NCI-H510A (cell line): ENCODE results near the gene MEIG1.
"Not testable (repeated sequence)": the region's sequence is repeated elsewhere in the genome, so short reads cannot be mapped to it uniquely, and the experiment has no call there.

Experiments
- DNase-seq: peaks from one replicate; lab custom pipeline; 2025; lab: John Stamatoyannopoulos, UW

The MEIG1 gene

DNA sequence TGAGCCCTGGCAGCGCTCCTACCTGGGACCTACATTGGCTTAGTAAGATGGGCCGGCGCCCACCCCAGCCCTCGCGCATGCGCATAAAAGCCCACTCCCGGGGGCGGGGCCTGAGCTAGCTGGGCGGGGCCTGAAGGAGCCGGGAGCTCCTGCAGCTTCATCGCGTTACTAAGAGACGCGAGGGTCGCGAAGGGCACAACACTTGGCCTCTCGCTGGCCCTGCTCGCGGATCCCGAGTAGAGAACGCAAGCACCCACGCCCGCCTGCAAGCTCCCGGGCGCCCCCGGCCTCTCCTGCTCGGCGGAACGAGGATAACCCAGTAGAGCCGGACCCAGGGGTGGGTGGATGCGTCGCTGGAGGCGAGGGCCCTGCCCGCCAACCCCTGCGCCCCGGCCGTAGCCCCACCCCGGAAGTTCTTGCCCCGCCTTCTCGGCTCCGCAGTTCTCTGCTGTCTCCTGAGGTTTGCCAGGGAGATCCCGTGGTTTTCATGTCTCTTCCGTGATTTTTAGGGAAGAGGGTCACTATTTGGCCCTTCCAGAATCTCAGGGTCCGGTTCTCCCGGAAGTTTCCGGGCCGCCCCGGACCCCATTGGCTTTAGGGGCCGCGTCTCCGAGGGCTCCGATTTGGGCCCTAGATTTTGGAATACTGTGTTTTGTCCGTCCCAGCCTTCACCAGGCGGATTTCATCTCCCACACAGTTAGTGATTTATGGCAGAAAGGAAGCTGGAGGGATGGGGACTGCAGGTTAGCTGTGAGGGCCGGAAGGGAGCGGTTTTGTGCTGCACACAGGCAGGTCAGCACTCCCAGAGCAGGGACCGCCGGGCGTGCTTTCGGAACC, at the start of gene MEIG1:
TSS of gene MEIG1 (plus strand) at position 168 of the 837 bp plus-strand sequence. CDS start 7,081 bp downstream, outside the sequence.
- DNase-seq, result peak; percentile 60

DNA sequence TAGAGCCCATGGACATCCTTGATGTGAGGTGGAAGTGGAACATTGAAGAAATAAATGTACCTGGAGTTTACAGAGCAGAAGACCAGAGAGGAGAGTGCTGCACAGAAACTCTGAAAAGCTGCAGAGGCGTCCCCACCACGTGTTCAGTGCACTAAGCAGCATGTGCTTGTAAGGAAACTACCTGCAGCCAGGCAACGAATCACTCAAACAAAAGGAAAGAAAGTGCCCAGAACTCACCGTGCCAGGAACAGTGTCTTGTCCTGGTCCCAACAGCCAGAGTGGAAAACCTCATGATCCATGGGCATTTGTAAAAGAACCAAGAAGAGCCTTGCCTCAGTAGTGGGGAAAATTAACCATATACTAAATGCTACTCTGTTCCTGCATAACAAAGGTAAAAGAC, 48.2 kb upstream of the MEIG1 start:
- no peak for DNase-seq

GRCh38 chr10:14911801-14912200, 47.4 kb upstream of the MEIG1 start:
- DNase-seq, result no peak

DNA sequence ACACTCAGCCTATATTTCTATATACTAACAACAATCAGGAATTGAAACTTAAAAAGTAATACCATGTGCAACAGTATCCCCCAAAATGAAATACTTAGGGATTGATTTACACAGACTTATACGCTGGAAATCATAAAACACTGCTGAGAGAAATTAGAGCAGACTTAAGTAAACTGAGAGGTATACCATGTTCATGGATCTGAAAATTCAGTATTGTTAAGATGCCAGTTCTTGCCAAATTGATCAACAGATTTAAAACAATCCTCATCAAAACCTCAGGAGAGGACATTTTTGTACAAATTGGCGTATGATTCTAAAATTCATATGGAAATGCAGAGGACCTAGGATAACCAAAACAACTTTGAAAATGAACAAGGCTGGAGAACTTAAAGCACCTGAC, 42.6 kb upstream of the MEIG1 start:
- DNase-seq, result no peak

GRCh38 chr10:14917827-14918226, 41.4 kb upstream of the MEIG1 start:
- DNase-seq, result no peak

GRCh38 chr10:14918964-14919363, 40.2 kb upstream of the MEIG1 start:
- no peak for DNase-seq

DNA sequence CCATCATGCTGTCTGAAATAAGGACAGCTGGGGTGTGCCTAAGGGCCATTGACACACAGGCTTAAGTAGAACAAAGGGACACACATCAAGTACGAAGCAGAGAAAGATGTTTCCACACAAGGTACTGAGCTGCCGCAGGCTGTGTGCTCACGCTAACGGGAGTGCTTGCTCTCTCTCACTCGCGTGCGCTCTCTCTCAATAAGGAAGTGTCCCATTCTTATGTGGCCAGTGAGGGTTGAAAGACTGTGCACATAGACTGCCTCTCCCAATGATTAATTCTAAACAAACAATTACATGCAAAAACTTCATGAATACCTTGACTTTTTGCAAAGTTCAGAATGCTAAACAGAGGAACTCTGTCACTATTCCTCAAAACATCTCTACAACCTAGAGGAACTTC, 35.2 kb upstream of the MEIG1 start:
- no peak for DNase-seq

GRCh38 chr10:14925268-14925667, 33.9 kb upstream of the MEIG1 start:
- DNase-seq, result no peak

- DNase-seq, result no peak
Measured at GRCh38 chr10:14926061-14926470, 33.1 kb upstream of the MEIG1 start.

DNA sequence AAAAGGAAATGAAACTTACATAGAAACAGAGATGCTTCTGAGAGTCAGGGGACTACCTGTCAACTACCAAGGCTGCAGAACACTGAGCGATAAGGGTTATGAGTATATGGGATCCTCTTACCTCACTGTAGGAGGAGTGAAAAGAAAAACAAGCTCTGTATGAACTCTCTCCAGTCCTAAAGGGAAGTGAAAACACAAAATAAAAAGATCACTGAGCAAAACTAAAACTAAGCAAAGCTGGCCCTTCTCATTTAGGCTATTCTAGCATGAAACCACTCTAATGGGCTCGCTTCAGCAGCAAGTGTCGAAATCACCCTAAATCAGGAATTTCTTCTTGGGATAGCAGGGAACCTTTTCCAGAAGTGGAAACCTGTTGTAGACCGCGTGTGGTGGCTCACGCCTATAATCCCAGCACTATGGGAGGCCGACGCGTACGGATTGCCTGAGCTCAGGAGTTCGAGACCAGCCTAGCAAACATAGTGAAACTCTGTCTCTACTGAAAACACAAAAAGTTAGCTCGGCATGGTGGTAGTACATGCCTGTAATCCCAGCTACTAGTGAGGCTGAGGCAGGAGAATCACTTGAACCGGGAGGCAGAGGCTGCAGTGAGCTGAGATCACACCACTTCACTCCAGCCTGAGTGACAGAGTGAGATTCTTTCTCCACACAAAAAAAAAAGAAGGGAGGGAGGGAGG, 32.3 kb upstream of the MEIG1 start:
- no peak for DNase-seq

GRCh38 chr10:14930610-14931009, 28.6 kb upstream of the MEIG1 start:
- no peak for DNase-seq

DNA sequence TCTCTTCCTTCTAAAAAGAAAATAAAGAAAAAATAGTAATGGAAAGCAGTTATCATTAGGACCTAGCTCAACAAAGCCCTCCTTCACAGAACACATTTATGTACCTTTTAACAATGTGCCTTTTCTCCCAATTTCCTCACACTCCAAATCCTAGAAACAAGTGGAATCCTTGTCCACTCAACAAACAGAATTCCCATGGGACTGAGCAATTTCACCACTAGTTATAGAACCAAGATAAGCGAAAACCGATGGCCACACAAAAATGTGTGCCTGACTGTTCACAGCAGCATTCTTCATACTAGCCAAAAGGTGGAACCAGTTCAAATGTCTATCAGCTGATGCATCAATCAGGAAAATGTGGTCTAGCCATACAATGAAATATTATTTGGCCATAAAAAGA, 22.6 kb upstream of the MEIG1 start:
- DNase-seq, result no peak

DNA sequence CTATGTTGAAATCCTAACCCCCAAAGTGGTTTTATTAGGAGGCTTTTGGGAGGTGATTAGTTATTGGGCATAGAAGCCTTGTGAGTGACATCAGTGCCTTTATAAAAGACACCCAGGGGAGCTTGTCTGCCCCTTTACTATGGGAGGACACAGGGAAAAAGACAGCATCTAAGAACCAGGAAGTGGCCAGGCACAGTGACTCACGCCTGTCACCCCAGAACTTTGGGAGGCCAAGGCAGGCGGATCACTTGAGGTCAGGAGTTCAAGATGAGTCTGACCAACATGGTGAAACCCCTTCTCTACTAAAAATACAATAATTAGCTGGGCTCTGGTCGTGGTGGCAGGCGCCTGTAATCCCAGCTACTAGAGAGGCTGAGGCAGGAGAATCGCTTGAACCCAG, 20.2 kb upstream of the MEIG1 start:
- not testable (repeated sequence) for DNase-seq

GRCh38 chr10:14942147-14942949, 16.8 kb upstream of the MEIG1 start:
- DNase-seq, result not testable (repeated sequence)

- not testable (repeated sequence) for DNase-seq
Measured at GRCh38 chr10:14942950-14943338, 16.2 kb upstream of the MEIG1 start.

- DNase-seq, result no peak
Measured at GRCh38 chr10:14945108-14945507, 14.1 kb upstream of the MEIG1 start.

DNA sequence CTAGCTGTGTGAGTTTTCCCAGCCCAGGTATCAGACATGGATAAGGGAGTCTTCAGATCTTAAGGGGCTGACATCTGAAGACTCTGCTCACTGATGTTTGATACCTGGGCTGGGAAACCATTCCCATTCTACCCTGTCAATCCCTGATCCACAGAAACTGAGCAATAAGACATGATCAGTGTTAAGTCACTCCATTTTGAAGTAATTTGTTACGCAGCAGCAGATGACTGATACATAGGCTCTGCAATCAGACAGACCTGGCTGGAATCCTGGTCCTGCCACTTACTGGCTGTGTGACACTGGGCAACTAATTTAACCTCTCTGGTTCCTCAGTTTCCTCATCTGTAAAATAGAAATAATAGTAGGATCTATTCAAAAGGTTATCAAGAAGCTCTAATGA, 11.9 kb upstream of the MEIG1 start:
- no peak for DNase-seq

DNA sequence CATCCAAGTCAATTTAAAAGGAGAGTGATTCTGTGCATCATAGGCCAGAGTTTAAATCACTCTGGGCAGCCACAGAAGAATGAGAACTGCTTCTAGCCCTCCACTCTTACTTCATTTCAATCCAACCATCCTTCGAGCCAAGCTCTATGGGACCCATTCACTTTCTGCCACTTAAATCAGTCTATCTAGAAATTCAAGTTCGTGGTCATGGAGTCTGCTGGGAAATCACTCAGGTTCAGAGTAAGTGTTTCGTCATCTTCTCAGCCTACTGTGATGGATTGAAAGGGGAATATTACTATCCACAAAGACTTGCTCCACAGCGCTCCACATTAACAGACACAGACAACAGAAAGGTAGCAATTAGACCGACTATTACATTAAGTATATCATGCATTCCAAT, 9.9 kb upstream of the MEIG1 start:
- DNase-seq, result no peak

DNA sequence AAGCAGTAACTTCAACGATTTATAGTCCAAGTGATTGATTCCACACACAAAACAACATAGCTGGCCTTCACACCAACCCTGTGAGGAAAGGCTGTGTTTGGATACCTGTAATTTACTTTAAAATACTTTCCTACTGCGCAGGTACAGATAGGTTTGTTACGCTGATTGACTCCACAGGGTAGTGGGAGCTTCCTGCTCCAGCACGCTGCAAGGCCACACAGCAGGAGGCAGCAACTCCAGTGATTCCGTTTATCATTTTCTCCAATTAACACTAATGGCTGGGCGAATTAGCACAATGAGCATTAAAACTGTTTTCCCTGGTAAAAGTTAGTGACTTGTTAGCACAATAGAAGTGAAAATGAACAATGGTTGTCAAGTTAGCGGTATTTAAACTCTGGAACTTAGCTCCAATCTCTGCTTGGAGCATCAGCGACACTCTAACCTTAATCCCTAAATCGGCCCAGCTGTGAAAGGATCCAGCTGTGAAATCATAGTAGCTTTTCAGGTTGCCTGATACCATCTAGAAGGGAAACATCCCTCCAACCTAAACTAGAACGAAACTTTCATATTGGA, 6.3 kb upstream of the MEIG1 start:
- no peak for DNase-seq

- peak; percentile 16 for DNase-seq
Measured at GRCh38 chr10:14953424-14954000, 5.7 kb upstream of the MEIG1 start.

DNA sequence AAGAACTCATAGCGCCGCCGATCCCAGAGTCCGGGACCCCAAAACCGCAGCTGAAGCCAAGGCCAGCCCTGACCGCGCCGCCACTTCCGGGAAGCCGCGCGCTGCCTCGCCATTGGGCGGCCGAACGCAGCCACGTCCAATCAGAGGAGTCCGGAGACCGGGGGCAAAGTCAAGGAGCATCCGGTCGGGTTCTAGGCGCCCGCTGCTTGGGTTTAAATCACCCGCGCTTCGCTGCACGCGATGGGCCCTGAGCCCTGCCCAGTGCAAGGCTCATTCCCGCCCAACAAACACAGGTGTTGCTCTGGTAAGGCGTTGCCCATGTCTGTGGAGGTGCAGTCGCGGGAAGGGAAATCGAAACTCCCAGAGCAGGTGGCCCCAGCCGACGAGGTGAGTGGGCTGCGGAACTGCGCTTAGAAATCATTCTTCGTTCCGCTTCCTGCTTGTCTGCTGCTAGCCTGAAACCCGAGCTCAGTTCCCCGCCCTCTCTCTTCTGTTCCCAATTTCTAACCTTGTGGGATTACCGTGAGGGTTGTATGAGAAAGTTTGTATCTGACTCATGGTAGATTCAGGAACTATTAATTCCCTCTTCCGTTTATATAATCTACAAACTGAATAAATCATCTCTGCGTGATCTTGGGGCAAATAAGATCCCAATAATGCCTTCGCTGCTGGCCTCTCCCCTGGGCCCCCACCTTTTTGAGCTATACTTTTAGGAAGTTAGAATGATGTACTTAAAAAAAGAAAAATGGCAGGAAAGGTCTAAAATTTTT, 5.0 kb upstream of the MEIG1 start, which contains the start of gene DCLRE1C:
TSS of gene DCLRE1C (minus strand) at position 96 of the 770 bp plus-strand sequence. CDS start at position 10, 86 bp downstream.
- DNase-seq, result peak; percentile 90
